HG03520 (cell line): ENCODE results near the gene SLC16A3.

Experiments
- ATAC-seq: cut with Tn5 transposase; IDR thresholded peaks from one replicate; pipeline ENCODE4 v1.9.1; 2021; ENCODE audit warnings: mild to moderate bottlenecking, moderate library complexity; ENCODE audit not compliant: unreplicated experiment

The SLC16A3 gene

DNA sequence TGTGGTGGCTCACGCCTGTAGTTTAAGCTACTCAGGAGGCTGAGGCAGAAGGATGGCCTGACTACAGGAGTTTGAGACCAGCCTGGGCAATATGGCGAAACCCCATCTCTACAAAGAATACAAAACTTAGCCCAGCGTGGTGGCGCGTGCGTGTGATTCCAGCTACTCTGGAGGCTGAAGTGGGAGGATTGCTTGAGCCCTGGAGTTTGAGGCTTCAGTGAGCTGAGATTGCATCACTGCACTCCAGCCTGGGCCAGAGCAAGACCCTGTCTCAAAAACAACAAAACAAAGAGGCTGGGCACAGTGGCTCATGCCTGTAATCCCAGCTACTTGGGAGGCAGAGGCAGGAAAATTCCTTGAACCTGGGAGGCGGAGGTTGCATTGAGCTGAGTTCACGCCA lies 51.7 kb downstream of the SLC16A3 start:
- ATAC-seq: no peak

DNA sequence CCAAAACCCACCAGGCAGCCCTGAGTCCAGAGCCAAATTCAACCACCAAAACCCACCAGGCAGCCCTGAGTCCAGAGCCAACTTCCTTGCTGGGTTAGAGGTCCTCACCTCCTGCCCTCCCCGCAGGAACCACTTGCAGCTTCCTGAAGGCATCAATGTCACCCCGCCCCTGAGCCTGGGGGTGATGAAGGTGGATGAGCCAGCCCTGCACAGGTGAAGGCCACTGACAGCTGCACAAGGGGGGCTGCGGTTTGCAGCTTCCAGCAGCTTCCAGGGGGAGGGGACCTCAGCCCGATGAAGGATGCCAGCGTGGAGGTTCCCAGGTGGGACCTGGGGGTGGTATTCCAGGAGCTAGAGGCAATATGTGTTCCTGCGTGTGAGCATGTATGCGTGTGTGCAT lies 52.2 kb downstream of the SLC16A3 start:
- ATAC-seq: no peak

DNA sequence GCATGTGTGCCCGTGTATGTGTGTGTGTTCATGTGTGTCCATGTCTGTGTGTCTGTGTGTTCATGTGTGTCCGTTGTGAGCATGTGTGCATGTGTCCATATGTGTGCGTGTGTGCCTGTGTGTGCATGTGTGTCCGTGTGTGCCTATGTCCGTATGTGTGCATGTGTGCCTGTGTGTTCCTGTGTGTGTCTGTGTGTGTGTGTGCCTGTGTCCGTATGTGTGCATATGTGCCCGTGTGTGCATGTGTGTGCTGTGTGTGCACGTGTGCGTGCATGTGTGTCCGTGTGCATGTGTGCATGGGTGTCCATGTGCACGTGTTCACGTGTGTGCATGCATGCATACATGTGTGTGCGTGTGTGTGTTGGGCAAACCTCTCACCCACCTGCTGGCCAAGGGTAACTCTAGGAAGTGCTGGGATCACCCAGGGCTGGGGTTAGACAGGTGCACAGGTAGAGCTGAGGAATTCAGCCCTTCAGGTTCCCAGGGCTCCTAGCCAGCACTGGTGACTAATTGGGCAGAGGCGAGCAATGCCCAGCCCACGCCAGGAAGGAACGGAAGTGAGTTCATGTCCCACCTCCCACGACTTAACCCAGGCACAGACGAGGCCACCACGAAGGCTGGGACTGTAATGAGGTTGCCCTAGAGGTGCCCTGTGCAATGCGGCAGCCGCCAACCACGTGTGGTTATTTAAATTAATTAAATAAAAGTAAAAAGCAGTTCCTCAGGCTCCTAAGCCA lies 52.8 kb downstream of the SLC16A3 start:
- no peak for ATAC-seq

DNA sequence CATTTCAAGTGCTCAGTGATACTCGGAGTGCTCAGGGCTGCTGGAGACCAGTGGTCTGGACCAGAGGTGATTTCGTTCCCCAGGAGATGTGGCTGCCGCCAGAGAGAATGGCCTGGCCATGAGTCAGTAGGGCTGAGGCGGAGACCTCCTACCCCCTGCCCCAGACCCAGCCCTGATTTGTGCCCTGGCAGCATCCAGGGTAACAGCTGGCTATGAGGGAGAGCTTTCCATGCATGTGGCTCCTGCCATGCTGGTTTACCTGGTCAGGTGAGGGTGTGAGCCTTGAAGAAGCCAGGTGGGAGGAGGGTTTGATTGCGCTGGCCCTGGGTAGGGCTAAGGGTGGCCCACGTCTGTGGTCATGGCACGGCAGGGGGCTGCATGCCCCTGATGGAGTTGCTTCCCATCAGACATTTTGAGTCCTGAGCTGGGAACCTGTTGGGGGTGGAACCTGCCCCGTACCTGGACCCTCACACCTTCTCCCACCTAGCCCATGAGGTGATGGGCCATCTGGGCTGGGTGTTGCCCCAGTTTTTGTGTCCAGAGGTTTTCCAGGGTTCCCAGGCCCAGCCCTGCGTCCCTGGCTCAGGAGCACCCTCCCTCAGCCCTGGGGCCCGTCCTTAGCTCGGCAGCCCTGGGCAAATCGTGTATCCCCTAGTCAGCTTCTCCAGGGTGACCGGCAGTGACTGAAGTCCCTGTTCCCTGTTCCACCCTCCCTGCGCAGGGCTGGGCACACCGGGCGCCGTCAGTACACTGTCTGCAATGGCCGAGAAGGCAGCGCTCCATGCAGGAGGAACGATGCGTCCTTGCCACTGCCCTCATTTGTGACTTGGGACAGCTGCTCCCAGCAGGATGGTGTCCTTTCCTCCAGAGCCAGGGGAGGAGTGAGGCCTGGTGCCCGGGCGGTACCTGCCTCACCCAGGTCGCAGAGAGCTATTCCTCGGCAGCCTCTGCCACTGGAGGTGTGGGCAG lies 53.7 kb downstream of the SLC16A3 start:
- ATAC-seq: no peak

DNA sequence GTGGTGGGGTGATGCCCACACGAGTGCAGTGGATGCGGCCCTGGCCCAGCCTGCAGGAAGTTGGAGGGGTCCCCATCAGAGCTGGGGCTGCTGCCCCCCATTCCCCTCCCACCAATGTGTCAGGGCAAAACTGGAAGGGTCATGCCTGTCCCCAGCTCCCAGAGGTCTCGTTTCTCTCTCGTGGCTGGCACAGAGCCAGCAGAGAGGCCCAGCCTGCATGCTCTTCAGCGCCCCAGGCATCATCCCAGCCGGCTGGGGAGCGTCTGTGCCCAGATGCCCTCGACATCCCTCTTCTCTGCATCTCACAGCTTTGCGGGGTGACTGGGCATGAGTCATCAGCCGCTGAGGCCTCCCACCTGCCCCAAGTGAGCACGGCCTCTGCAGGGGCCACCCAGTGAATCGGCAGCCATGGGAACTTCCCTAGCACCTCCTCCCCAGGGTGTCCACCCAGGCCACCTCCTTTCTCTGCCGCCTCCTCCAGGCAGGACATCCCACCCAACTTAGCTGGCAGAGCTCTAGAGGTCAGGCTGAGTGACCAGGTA lies 54.4 kb downstream of the SLC16A3 start:
- no peak for ATAC-seq

DNA sequence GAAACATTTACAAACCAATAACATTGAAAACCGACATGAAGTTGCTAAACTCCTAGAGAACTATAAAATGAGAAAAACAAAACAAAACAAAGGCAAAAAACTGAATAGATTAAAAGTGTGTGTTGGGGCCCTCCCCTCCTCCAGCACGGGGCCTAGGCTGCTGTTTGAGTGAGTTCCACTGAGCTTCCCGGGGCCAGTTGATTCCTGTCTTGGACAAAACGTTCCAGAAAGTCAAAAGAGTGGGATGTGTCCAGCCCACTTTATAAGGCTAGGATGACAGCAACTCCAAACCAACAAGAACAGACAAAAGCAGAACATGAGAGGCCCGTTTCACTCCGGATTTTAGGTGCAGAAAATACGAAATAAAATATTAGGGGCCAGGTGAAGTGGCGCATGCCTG lies 56.3 kb downstream of the SLC16A3 start:
- ATAC-seq: no peak

DNA sequence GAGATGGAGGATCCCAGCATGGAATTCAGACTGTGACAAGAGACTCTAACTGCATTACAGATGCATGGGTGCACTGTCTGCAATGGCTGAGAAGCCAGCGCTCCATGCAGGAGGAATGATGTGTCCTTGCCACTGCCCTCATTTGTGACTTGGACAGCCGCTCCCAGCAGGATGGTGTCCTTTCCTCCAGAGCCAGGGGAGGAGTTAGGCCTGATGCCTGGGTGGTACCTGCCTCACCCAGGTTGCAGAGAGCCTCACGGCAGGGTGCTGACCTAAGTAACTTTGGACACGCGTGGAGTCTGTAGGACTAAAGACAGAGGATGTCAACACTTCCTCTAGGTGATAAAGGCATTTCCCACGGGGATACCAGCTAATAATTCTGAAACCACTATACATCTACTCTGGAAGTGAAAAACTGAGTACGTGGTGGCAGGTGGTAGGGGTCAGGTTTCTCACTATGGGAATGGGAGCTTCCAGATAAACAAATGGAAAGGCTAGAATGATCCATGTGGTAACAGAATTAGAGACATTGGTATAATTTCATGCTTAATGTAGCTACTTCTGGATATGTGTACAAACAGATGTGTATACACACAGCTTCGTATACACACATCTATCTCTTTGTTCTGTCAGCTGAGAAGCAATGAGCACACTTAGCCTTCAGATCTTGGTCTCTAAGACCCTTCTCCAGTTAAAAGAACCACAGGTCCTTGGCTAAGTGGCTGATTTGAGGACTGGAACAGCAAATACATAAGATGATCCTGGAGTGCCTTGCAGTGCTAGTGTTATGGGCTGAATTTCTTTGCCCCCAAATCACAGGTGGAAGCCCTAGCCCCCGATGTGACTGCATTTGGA lies 58.4 kb downstream of the SLC16A3 start:
- ATAC-seq: no peak

DNA sequence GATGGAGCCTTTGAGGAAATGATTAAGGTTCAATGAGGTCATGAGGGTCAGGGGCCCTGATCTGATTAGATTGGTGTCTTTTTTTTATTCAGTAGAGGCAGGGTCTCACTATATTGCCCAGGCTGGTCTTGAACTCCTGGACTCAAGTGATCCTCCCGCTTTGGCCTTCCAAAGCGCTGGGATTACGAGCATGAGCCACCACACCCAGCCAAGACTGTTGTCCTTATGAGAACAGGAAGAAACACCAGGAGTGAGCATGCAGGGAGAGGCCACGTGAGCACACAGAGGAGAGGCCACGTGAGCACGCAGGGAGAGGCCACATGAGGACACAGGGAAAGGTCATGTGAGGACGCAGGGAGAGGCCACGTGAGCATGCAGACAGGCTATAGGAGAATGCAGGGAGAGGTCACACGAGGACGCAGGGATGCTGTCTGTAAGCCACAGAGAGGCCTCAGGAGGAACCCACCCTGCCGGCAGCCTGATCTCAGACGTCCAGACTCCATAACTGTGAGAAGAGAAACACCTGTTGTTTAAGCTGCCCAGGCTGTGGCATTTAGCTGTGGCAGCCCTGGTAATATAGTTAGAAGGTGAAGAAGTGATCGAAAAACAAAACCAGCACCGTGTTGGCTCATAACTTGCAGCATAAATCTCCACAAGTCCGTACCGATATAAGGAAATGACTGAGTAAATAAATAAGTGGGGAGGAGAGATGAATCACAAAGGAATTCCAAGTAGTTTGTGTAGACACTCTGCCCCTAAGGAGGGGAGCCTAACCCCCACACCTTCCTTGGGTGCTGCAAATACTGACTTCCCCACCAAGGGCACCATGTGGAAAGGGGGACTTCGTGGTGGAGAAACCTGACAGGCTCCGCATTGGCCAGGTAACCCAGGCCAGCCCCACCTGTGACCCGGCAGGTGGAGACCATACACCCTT lies 59.3 kb downstream of the SLC16A3 start:
- ATAC-seq: no peak
